Right renal pelvis (tissue), 4 donors: ENCODE results near the gene NEK10. TPM values are rescaled to one million over a fixed set of nuclear protein-coding genes. Genes with fewer than 3 reads are reported as not detected.
"Not testable (repeated sequence)": the region's sequence is repeated elsewhere in the genome, so short reads cannot be mapped to it uniquely, and the experiment has no call there.

ENCODE experiments used
- DNase-seq, 4 donors: peaks; one replicate each; pipeline ENCODE4 v3.0.0-alpha.2; 2013; ENCODE audit warnings: low read depth in 4 of 4, low spot score in 3 of 4, missing footprints in 1 of 4
- polyA plus RNA-seq, 4 donors: library from polyadenylated mRNA; unstranded; fragments of 120-200 nt; gene quantifications; one replicate each; pipeline ENCODE4 v1.2.1, GENCODE V29; 2013; ENCODE audit not compliant: insufficient read length in 4 of 4

NEK10 gene
- 1 to 10 TPM; 1.7 to 1.9 (median 1.8) TPM for polyA plus RNA-seq

GRCh38 chr3:27368831-27369607 lies at the start of gene NEK10:
Gene NEK10, minus strand, starts transcription at chr3:27369383. Its CDS starts 16,501 bp downstream, at chr3:27352882.
- peak; percentile 77 to 86 (median 84) for DNase-seq

- no peak for DNase-seq
These were observed 46.0 kb upstream of the NEK10 start for GRCh38 chr3:27415202-27415601.

- no peak for DNase-seq
These were observed 23.9 kb upstream of the NEK10 start for GRCh38 chr3:27392950-27393679.

GRCh38 chr3:27392414-27392813 lies 23.2 kb upstream of the NEK10 start:
- DNase-seq = not testable (repeated sequence)

- DNase-seq = no peak
These were observed 22.6 kb upstream of the NEK10 start for GRCh38 chr3:27391796-27392195.

GRCh38 chr3:27387625-27388024 lies 18.4 kb upstream of the NEK10 start:
- DNase-seq = no peak

- DNase-seq = no peak
These were observed 16.3 kb upstream of the NEK10 start for GRCh38 chr3:27385504-27385903.

- DNase-seq = no peak
These were observed 15.0 kb upstream of the NEK10 start for GRCh38 chr3:27384191-27384590.

- DNase-seq = no peak
These were observed 11.5 kb upstream of the NEK10 start for GRCh38 chr3:27380433-27381357.

GRCh38 chr3:27378331-27378730 lies 9.1 kb upstream of the NEK10 start:
- DNase-seq = no peak

GRCh38 chr3:27376109-27376772 lies 7.1 kb upstream of the NEK10 start:
- DNase-seq = no peak

- no peak for DNase-seq
These were observed 3.1 kb downstream of the NEK10 start for GRCh38 chr3:27366062-27366591.

GRCh38 chr3:27360113-27361078 lies 8.8 kb downstream of the NEK10 start:
- peak in 3 of 4 donors; percentile 32 to 53 (median 35) for DNase-seq

GRCh38 chr3:27358372-27358771 lies 10.8 kb downstream of the NEK10 start:
- no peak for DNase-seq

GRCh38 chr3:27357665-27358258 lies 11.4 kb downstream of the NEK10 start:
- peak in 2 of 4 donors; percentile 16 to 35 for DNase-seq

- no peak for DNase-seq
These were observed 12.2 kb downstream of the NEK10 start for GRCh38 chr3:27356976-27357375.

GRCh38 chr3:27354588-27355203 lies 14.5 kb downstream of the NEK10 start:
- no peak for DNase-seq

GRCh38 chr3:27354161-27354560 lies 15.0 kb downstream of the NEK10 start:
- no peak for DNase-seq
